ENCODE data around the gene WDR70. TPM values are rescaled to one million over a fixed set of nuclear protein-coding genes. Genes with fewer than 3 reads are reported as not detected.

Gene WDR70
- total RNA-seq, 6 experiments from 2014 or later, result 8.8 to 13.4 (median 11.3) TPM

- DNase-seq (no peak), ATAC-seq (no peak)
- no peaks in the 10 kb centered on the region for H3K27me3 ChIP-seq
- intact Hi-C loops (cut with DNase I), result no loop called here
- H3K36me3 ChIP-seq, result no peaks in the 10 kb centered on the region
- H3K4me1 ChIP-seq, result no peaks in the 10 kb centered on the region
- no peaks in the 10 kb centered on the region for H3K9me3 ChIP-seq
- H3K4me3 ChIP-seq, result no peak overlapping the region
- H3K27ac ChIP-seq, result no peak overlapping the region
- TF ChIP-seq, protein P1, sequence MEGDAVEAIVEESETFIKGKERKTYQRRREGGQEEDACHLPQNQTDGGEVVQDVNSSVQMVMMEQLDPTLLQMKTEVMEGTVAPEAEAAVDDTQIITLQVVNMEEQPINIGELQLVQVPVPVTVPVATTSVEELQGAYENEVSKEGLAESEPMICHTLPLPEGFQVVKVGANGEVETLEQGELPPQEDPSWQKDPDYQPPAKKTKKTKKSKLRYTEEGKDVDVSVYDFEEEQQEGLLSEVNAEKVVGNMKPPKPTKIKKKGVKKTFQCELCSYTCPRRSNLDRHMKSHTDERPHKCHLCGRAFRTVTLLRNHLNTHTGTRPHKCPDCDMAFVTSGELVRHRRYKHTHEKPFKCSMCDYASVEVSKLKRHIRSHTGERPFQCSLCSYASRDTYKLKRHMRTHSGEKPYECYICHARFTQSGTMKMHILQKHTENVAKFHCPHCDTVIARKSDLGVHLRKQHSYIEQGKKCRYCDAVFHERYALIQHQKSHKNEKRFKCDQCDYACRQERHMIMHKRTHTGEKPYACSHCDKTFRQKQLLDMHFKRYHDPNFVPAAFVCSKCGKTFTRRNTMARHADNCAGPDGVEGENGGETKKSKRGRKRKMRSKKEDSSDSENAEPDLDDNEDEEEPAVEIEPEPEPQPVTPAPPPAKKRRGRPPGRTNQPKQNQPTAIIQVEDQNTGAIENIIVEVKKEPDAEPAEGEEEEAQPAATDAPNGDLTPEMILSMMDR (IDR thresholded peaks at IDR 0.05), result no peak
- no peak for TF ChIP-seq POLR2A (IDR thresholded peaks at IDR 0.05)
These were observed 170.3 kb downstream of the WDR70 start for GRCh38 chr5:37549411-37549810.

DNA sequence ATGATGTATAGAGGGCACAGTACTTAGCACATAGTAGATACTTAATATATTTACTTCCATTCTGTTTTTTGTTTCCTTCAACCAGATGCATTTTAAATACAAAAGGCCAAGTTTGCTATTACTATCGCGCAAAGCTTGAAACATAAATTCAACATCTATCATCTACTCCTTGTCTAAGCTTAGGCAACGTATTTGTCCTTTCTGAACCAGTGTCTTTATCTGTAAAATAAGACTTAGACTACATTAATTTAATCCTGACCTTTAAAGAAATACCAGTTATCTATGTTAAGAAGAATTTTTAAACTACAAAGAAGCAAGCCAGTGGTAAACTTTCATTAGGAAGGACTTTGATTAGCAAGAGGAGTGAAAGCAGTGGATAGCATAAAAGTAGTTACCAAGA lies 173.0 kb downstream of the WDR70 start:
- intact Hi-C loops (cut with DNase I), result no loop called here
- H3K36me3 ChIP-seq, result no peaks in the 10 kb centered on the region
- ATAC-seq (no peak), DNase-seq (no peak)
- no peaks in the 10 kb centered on the region for H3K4me1 ChIP-seq
- no peaks in the 10 kb centered on the region for H3K27me3 ChIP-seq
- no peaks in the 10 kb centered on the region for H3K9me3 ChIP-seq
- 89% methylated on average over 3 of the region's 3 CpGs for WGBS (ENCODE audit: insufficient coverage, low coverage, low lambda C conversion rate, missing lambda C conversion rate)
- H3K4me3 ChIP-seq, result no peak overlapping the region
- no peak for TF ChIP-seq POLR2A (IDR thresholded peaks at IDR 0.05)
- TF ChIP-seq, protein P1 (IDR thresholded peaks at IDR 0.05), result no peak
- H3K27ac ChIP-seq, result no peak overlapping the region

GRCh38 chr5:37552770-37553719 lies 173.9 kb downstream of the WDR70 start:
- no peaks in the 10 kb centered on the region for H3K9me3 ChIP-seq
- TF ChIP-seq, protein P1 (IDR thresholded peaks at IDR 0.05), result no peak
- no peak for TF ChIP-seq POLR2A (IDR thresholded peaks at IDR 0.05)
- H3K4me1 ChIP-seq, result no peaks in the 10 kb centered on the region
- ATAC-seq (peak; percentile 66 to 95 (median 90)), DNase-seq (no peak)
- no peaks in the 10 kb centered on the region for H3K27me3 ChIP-seq
- intact Hi-C loops (cut with DNase I), result no loop called here
- no peak overlapping the region for H3K27ac ChIP-seq
- no peaks in the 10 kb centered on the region for H3K36me3 ChIP-seq
- H3K4me3 ChIP-seq, result no peak overlapping the region
- WGBS (ENCODE audit: insufficient coverage, low coverage, low lambda C conversion rate, missing lambda C conversion rate), result 56% methylated on average over 9 of the region's 9 CpGs

DNA sequence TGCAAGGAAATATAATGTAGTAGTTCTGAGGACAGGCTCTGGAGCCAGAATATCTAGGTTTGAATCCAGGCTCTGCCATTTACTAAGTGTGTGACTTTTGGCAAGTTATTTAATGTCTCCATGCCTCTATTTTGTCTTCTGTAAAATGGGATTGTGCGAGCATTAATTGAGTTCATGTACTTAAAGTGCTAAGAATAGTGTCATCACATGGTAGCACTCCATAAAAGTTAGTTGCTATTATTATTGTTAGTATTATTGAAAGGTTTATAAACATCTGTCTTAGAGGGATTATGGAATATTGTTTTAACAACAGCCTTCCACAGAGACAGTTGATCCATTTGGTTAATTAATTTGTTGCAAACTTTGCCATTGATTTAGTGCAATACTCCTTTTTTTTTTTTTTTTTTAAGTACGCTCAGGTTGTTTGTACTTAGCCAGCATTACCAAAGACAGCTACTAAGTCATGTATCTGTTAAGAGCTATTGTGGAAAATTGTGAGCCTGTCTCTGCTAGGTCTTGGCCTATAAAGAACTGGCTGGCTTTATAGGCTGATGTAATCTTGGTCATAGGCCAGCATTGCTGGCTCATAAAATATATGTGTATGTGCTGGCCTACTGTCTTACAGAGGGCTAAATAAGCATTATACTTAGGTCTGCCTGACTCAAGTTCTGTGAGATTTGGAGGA lies 174.7 kb downstream of the WDR70 start:
- no peak for DNase-seq
- WGBS (ENCODE audit: insufficient coverage, low coverage, low lambda C conversion rate, missing lambda C conversion rate), result 91% methylated on average over 2 of the region's 2 CpGs
- no peak for TF ChIP-seq POLR2A (IDR thresholded peaks at IDR 0.05)
- TF ChIP-seq, protein P1 (IDR thresholded peaks at IDR 0.05), result no peak
- peak in 1 of 4 donors; percentile 25 for ATAC-seq
- Histone ChIP-seq H3K36me3 (no peaks in the 10 kb centered on the region), H3K4me3 (no peak overlapping the region), H3K4me1 (no peaks in the 10 kb centered on the region), H3K27me3 (no peaks in the 10 kb centered on the region), H3K27ac (no peak overlapping the region), H3K9me3 (no peaks in the 10 kb centered on the region)
- intact Hi-C loops (cut with DNase I), result no loop called here
